A549 (cell line): ENCODE results near the gene KHSRP.

Experiments
- EP300 ChIP-seq, 2 experiments: fragments of >200 bp; sonication (Bioruptor Twin); formaldehyde crosslinking; IDR thresholded peaks; 2 replicates in 1 of 2; 3 replicates in 1 of 2; pipeline ENCODE4 v1.6.1; 2016 to 2017
- RCOR1 ChIP-seq: fragments of 150-350 bp; IDR thresholded peaks from 2 replicates; pipeline ENCODE4 v1.6.1; 2014; ENCODE audit warnings: antibody characterized with exemption, low read length, low read depth
- TF ChIP-seq, protein P1 (sequence below): fragments of 200-600 bp; sonication (generic); IDR thresholded peaks from 2 replicates; pipeline ENCODE4 v1.6.1; 2016; ENCODE audit warnings: antibody characterized with exemption, mild to moderate bottlenecking, moderate library complexity
- TF ChIP-seq, protein P2 (sequence below): IDR thresholded peaks from 2 replicates; pipeline ENCODE4 v1.6.1; 2012

DNA sequence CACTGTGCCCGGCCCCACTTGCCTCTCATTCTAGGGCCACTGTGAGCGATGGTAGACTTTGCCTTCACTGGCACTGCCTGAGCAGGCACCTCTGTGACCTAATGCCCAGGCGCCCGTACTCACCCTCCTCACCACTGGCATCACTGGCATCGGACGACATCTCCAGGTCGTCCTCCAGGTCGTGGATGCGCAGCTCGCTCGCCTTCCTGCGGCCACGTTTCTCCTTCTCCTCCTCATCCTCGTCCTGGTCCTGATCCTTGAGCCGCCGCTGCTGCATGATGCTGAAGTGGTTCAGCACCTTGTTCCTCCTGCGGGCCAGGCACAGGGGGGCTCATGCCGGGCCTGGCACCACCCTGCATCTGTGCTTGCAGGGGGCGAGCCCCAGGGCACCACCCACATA, 41.4 kb downstream of the KHSRP start:
- TF ChIP-seq, protein P1, sequence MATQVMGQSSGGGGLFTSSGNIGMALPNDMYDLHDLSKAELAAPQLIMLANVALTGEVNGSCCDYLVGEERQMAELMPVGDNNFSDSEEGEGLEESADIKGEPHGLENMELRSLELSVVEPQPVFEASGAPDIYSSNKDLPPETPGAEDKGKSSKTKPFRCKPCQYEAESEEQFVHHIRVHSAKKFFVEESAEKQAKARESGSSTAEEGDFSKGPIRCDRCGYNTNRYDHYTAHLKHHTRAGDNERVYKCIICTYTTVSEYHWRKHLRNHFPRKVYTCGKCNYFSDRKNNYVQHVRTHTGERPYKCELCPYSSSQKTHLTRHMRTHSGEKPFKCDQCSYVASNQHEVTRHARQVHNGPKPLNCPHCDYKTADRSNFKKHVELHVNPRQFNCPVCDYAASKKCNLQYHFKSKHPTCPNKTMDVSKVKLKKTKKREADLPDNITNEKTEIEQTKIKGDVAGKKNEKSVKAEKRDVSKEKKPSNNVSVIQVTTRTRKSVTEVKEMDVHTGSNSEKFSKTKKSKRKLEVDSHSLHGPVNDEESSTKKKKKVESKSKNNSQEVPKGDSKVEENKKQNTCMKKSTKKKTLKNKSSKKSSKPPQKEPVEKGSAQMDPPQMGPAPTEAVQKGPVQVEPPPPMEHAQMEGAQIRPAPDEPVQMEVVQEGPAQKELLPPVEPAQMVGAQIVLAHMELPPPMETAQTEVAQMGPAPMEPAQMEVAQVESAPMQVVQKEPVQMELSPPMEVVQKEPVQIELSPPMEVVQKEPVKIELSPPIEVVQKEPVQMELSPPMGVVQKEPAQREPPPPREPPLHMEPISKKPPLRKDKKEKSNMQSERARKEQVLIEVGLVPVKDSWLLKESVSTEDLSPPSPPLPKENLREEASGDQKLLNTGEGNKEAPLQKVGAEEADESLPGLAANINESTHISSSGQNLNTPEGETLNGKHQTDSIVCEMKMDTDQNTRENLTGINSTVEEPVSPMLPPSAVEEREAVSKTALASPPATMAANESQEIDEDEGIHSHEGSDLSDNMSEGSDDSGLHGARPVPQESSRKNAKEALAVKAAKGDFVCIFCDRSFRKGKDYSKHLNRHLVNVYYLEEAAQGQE, result no peak
- TF ChIP-seq, protein P2, sequence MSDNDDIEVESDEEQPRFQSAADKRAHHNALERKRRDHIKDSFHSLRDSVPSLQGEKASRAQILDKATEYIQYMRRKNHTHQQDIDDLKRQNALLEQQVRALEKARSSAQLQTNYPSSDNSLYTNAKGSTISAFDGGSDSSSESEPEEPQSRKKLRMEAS, result no peak
- TF ChIP-seq EP300 (IDR thresholded peaks at IDR 0.05), result no peak
- no peak for TF ChIP-seq RCOR1
